NCI-H2107 treated with DMSO at 0.1 percent for 48 hours (cell line): Measurements from ENCODE around the gene NPAS3.

ENCODE experiments used
- DNase-seq: peaks from one replicate; lab custom pipeline; 2025; ENCODE audit not compliant: unreplicated experiment; lab: John Stamatoyannopoulos, UW

NPAS3 gene

GRCh38 chr14:33163109-33163508, 224.4 kb downstream of the NPAS3 start:
- peak; percentile 19 for DNase-seq

- DNase-seq, result peak; percentile 19
Measured at GRCh38 chr14:33163600-33163999, 224.9 kb downstream of the NPAS3 start.

DNA sequence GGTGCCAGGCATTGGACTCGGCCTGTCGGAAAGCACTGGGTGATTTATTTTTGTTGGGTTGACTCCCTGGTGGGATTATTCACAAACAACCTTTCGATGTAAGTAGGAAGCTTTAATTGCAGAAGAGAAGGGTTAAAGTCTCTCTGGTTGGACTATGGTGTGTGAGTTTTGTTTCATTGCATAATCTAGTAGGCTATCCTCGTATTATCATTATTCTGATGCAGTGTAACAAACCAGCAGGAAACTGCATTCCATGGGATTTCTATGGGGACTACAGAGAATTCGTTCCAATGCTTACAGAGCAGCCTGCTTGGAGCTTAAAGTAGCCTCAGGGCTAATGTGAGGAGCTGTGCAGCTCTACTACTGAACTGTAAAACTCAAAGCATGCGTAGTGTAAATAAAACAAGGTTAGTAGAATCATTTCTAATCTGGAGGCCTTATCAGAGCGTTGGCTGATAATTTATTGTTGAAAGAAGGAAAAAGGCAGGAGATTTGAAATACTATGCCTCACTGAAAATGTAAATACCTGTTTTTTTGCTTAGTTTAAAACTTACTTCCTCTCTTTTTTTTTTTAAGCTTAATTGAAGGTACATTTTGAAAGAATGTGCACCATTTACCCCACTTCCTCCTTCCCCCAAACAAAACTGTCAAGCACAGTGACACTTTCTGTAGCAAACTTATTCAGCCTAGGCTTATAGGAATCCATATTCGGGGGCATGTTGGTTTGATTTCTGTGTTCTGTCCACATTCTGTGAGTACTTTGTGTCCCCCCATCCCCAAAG, 226.7 kb downstream of the NPAS3 start:
- no peak for DNase-seq

GRCh38 chr14:33165926-33166289, 227.2 kb downstream of the NPAS3 start:
- DNase-seq, result no peak

DNA sequence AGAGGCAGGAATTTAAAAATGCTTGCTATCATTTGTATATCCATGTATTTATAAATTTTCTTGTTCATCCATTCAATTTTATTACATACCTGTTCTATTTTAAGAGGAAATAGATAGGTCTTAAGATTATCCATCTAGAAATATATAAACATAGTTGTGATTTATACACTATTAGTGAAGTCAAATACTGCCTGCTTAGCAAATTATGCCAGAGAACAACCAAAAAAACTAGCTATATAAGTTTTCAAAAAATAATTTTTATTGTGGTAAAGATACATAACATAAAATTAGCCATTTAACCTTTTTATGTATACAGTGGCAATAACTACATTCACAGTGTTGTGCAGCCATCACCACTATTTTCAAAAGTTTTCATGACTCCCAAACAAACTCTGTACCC, 237.3 kb downstream of the NPAS3 start:
- DNase-seq, result no peak

- DNase-seq, result peak; percentile 32
Measured at GRCh38 chr14:33184587-33184986, 245.9 kb downstream of the NPAS3 start.

DNA sequence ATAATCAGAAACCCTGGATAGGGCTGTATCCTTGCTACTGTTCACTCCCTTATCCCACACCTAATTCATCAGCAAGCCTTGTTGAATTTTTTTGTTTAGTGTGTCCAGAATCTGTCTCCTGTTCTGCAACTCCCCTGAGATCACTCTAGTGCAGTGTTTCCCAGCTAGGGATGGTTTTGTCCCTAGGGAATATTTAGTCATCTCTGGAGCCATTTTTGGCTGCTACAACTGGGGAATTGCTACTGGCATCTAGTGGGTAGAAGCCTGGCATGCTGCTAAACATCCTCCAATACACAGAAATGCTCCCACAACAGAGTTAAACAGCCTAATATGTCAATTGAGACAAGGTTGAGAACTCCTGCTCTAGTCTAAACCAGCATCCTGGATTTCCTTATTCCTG, 248.0 kb downstream of the NPAS3 start:
- peak; percentile 61 for DNase-seq

DNA sequence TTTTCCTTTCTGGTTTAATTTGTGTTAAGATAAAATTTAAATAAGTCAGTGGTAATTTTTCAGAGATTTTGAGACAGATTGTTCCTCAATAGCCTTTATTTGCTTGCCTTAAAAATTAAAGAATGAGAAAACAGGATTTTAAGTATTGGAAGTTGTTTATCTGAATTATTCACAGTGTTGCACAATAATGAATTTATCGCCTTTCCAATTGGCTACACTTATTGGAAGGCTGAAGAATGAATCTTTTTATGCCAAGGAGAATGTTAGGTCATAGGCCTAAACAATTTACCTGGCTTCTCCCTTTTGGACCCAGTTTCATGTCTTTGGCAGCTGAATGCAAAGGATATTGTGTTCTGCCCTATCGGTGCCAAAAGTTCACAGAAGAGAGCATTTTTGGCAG, 250.2 kb downstream of the NPAS3 start:
- no peak for DNase-seq

DNA sequence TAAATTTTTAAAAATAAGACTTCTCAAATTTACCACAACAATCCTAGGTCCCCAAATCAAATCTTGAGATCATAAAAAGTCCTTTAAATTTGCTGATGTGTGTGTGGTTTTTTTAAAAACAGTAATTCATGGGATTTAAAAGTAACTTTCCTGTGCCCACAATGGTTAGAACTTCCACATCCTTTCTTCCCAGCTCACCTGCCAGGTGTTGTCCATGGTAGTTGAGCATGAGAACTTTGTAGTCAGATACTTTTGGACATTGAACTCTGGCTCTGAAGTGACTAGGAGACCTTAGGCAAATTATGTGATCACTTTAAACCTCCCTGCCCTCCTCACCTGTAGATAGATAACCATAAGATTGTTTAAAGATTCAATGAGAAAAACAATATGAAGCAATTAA, 253.2 kb downstream of the NPAS3 start:
- DNase-seq, result no peak

DNA sequence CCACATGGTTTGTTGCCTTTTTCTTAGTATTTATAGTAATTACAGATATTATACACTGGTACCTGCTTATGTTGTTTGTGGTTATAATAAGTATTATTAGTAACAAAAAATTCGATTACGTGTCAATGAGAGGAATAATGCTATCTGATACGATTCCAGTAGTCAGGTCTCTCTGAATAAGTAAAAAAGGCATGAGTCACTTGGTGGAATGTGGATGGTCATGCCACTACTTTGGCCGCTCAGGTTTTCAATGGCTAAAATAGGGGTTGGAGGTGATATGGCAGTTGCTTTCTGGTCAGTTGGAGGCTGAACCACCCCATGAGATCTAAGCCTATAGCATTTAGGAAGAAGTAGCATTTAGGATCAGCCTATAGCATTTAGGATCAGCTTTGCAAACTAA, 255.9 kb downstream of the NPAS3 start:
- no peak for DNase-seq

GRCh38 chr14:33198684-33199083, 260.0 kb downstream of the NPAS3 start:
- DNase-seq, result no peak

DNA sequence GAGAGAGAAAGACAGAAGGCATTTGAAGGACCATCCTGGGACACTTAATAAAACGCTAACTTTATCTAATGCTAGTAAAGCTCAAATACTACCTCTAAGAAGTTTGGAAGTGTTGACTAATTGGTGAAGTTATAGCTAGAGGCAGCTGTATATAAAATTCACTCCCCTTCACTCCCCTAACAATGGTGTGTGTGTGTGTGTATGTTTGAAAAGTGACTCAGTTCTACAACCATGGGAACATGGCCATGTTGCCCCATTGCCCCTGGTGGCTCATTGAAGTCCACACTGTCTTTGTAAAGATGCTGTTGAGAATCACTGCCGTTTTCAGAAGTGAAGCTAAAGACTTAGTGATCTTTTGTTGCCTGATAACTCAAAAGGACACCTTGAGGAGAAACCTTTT, 262.4 kb downstream of the NPAS3 start:
- no peak for DNase-seq

GRCh38 chr14:33206981-33207380, 268.3 kb downstream of the NPAS3 start:
- no peak for DNase-seq

DNA sequence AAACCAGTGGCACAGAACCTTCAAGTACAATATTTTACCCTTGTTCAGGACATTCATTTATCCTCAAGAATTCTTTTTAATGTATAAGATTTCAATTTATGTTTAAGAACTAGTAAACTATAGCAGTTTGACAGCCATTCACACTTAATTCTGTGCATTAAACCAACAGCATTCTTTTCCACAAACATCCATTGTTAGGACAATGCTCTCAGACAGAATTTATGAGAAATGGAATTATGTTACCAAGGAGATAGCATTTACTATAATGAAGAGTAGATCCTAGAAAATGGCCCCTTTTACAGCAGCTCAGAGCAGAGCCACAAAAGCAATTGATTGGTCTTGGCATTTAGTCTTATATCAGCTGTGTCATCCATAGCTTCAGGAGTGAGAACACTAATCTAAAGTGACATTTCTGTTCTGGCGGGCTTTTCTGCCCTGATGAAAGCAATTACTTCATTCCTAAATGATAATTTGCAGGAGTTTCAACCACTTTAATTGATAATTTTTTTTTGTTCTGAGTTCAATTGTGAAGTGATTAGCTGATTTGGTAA, 268.9 kb downstream of the NPAS3 start:
- DNase-seq, result no peak

DNA sequence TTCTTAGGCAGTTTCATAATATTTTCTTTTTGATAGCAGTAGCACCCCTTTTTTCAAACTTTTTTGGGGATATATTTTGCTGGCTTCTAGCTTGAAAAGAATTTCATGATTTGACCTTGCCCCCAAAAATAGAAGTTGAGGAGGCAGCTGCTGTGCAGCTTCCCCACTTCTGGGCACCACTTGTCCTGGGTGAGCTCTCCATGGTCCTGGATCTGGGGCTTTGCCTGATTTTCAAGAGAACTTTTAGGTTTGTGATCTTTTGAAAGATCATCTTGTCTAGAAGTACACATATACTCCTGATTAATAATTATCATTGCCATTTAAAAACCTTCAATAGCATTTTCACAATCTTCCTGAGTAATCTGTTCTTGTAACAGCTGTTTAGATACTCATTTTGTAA, 271.6 kb downstream of the NPAS3 start:
- DNase-seq, result no peak

- no peak for DNase-seq
Measured at GRCh38 chr14:33218026-33218425, 279.3 kb downstream of the NPAS3 start.

GRCh38 chr14:33219957-33220356, 281.3 kb downstream of the NPAS3 start:
- DNase-seq, result no peak

- DNase-seq, result peak; percentile 73
Measured at GRCh38 chr14:33229269-33229929, 290.7 kb downstream of the NPAS3 start.

- DNase-seq, result no peak
Measured at GRCh38 chr14:33230021-33230420, 291.3 kb downstream of the NPAS3 start.

- no peak for DNase-seq
Measured at GRCh38 chr14:33232031-33232430, 293.4 kb downstream of the NPAS3 start.

DNA sequence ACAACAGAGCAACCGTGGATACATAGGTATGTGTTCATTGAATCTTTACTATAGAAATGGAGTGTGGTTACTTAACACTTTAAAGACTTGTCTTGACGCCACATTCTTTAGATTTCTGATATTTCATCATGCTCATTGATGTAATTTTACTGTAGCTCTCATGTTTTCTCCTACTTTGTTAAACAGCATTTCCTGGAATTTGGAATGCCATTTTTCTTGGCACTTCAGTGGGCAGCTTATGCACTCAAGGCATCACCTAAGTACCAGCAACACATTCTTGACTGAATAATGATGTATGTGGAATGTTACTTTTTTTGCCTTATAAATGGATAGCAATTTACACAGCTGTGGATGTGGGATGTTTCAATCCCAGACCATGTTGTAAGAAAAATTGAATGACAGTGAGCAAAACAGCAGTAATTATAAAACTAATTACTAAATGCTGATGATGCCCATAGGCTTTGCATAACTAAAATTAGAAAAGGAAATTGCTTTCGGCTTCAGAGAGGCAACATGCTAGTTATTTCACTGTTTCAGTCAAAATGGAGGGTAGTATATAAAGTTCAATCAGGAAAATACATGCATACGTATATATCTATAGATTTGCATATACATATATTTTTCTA, 298.5 kb downstream of the NPAS3 start:
- no peak for DNase-seq

GRCh38 chr14:33239465-33239864, 300.8 kb downstream of the NPAS3 start:
- DNase-seq, result no peak
